ENCODE data around the gene GPR25. TPM values are rescaled to one million over a fixed set of nuclear protein-coding genes. Genes with fewer than 3 reads are reported as not detected.

Gene GPR25
- total RNA-seq, 3 donors from 2014 or later, result not detected

GRCh38 chr1:200921571-200922110 lies 48.9 kb downstream of the GPR25 start:
- no peaks in the 10 kb centered on the region for H3K36me3 ChIP-seq (ENCODE audit: low read depth)
- intact Hi-C loops (cut with DNase I, micrococcal nuclease), result no loop called here
- TF ChIP-seq CTCF (IDR thresholded peaks at IDR 0.05), result no peak
- ATAC-seq (no peak), DNase-seq (no peak)
- H3K9me3 ChIP-seq, result no peaks in the 10 kb centered on the region
- peaks cover 3% of the 10 kb centered on the region for H3K4me1 ChIP-seq (ENCODE audit: low read depth)
- H3K4me3 ChIP-seq, result no peak overlapping the region

GRCh38 chr1:200922406-200922805 lies 49.6 kb downstream of the GPR25 start:
- Histone ChIP-seq H3K4me3 (no peak overlapping the region), H3K9me3 (no peaks in the 10 kb centered on the region), H3K36me3 (ENCODE audit: low read depth) (no peaks in the 10 kb centered on the region), H3K4me1 (ENCODE audit: low read depth) (peaks cover under 1% of the 10 kb centered on the region)
- ATAC-seq (no peak), DNase-seq (no peak)
- intact Hi-C loops (cut with DNase I, micrococcal nuclease), result no loop called here
- TF ChIP-seq CTCF (IDR thresholded peaks at IDR 0.05), result no peak

- ATAC-seq (no peak), DNase-seq (no peak)
- TF ChIP-seq CTCF (IDR thresholded peaks at IDR 0.05), result no peak
- Histone ChIP-seq H3K9me3 (no peaks in the 10 kb centered on the region), H3K4me1 (ENCODE audit: low read depth) (no peaks in the 10 kb centered on the region), H3K4me3 (no peak overlapping the region), H3K36me3 (ENCODE audit: low read depth) (no peaks in the 10 kb centered on the region)
- intact Hi-C loops (cut with DNase I, micrococcal nuclease), result no loop called here
These were observed 50.8 kb downstream of the GPR25 start for GRCh38 chr1:200923601-200924000.

Other genes with a start within 250 kb of the GPR25 start
- 10 to 100 TPM; 17.7 to 28.5 (median 26.2) TPM for gene DDX59, start 203.1 kb upstream of the GPR25 start, total RNA-seq
- 10 to 100 TPM in 1 of 3 donors, 1 to 10 TPM in 2; 5.0 to 34.0 (median 7.1) TPM for gene CAMSAP2, start 134.1 kb upstream of the GPR25 start, total RNA-seq
- gene INAVA, start 21.9 kb downstream of the GPR25 start, total RNA-seq, result 100 to 1,000 TPM in 2 of 3 donors, 10 to 100 TPM in 1; 82.0 to 238 (median 171) TPM
- gene KIF21B, start 150.7 kb downstream of the GPR25 start, total RNA-seq, result 10 to 100 TPM in 1 of 3 donors, 1 to 10 TPM in 2; 3.2 to 10.5 (median 4.0) TPM
- not detected for gene CACNA1S, start 239.4 kb downstream of the GPR25 start, total RNA-seq